Effector memory CD8-positive, alpha-beta T cell (primary cell): Measurements from ENCODE around the gene CNTROB.
"Not testable (repeated sequence)": the region's sequence is repeated elsewhere in the genome, so short reads cannot be mapped to it uniquely, and the experiment has no call there.

Experiments
- ATAC-seq: fragments of 150-1000 bp; cut with Tn5 transposase; replicated peaks from 2 replicates; pipeline ENCODE4 v1.10.0; 2021; ENCODE audit warnings: mild to moderate bottlenecking, moderate library complexity
- DNase-seq, 3 experiments: peaks; one replicate each; pipeline ENCODE4 v3.0.0; 2021
- H3K27ac Mint-ChIP-seq, 2 donors: one replicate each; pipeline ENCODE4 v1.8.0; 2022; ENCODE audit warnings: mild to moderate bottlenecking in 2 of 2, mixed read lengths in 2 of 2, moderate library complexity in 2 of 2
- H3K27me3 Mint-ChIP-seq, 2 donors: one replicate each; pipeline ENCODE4 v1.8.0; 2022; ENCODE audit warnings: mixed read lengths in 2 of 2
- H3K36me3 Mint-ChIP-seq: one replicate; pipeline ENCODE4 v1.8.0; 2022; ENCODE audit warnings: mild to moderate bottlenecking, moderate library complexity, mixed read lengths; ENCODE audit not compliant: insufficient read depth
- H3K4me1 Mint-ChIP-seq, 2 donors: one replicate each; pipeline ENCODE4 v1.8.0; 2022; ENCODE audit warnings: low read depth in 2 of 2, mixed read lengths in 2 of 2
- H3K4me3 Mint-ChIP-seq, 2 donors: one replicate each; pipeline ENCODE4 v1.8.0; 2022; ENCODE audit warnings: mild to moderate bottlenecking in 2 of 2, mixed read lengths in 2 of 2, moderate library complexity in 2 of 2
- H3K9me3 Mint-ChIP-seq, 2 donors: one replicate each; pipeline ENCODE4 v1.8.0; 2022; ENCODE audit warnings: mixed read lengths in 2 of 2

CNTROB gene

DNA sequence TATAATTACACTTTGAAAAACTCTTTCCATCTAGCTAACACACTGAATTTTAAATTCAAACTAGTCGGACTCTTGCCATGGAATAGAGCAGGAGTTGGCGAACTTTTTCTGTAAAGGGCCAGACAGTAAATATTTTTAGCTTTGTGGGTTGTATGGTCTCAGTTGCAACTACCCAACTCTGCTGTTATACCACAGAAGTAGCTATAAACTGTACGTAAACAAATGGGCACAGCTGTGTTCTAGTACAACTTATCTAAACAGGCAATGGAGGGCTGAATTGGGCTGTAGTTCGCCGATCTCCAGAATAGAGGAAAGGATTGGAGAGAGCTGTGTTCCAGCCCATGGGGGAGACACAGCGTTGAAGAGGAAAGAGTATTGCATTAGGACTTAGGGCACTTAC, 8.7 kb downstream of the CNTROB start:
- ATAC-seq = no peak
- Mint-ChIP-seq H3K4me1 (no peaks in the 10 kb centered on the region), H3K36me3 (peaks cover 44% of the 10 kb centered on the region), H3K27me3 (no peaks in the 10 kb centered on the region), H3K27ac (no peak overlapping the region), H3K4me3 (no peak overlapping the region), H3K9me3 (no peaks in the 10 kb centered on the region)
- no peak for DNase-seq

DNA sequence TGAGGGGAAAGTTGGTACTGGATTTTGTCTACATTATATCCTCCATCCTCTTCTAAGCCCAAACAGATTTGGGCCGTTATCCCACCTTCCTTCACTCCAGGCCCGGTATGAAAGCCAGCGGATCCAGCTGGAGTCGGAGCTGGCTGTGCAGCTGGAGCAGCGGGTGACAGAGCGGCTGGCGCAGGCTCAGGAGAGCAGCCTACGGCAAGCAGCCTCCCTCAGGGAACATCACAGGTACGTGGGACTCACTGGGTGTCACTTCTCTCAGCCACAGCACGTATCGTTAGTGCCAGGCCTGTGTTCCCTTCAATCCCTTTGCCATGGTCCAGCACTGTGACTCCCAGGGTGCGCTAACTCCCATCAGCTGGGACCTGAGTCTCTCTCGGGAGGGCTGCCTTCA, 11.3 kb downstream of the CNTROB start:
- peaks cover 38% of the 10 kb centered on the region for H3K36me3 Mint-ChIP-seq
- no peaks in the 10 kb centered on the region for H3K27me3 Mint-ChIP-seq
- no peaks in the 10 kb centered on the region for H3K4me1 Mint-ChIP-seq
- H3K4me3 Mint-ChIP-seq = no peak overlapping the region
- DNase-seq (no peak), ATAC-seq (no peak)
- no peaks in the 10 kb centered on the region for H3K9me3 Mint-ChIP-seq
- no peak overlapping the region for H3K27ac Mint-ChIP-seq

DNA sequence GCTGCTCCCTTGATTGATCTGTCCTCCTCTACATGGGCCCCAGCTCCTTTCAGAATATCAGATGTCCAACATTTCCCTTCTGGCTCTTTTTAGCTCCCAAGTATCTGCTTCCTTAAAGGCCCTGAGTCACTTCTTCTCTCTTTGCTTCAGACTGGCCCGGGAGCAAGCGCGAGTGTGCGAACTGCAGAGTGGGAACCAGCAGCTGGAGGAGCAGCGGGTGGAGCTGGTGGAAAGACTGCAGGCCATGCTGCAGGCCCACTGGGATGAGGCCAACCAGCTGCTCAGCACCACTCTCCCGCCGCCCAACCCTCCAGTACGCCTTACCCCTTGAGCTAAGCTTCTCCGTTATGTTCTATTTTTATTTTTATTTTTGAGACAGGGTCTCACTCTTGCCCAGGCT, 12.3 kb downstream of the CNTROB start:
- H3K4me1 Mint-ChIP-seq = no peaks in the 10 kb centered on the region
- no peaks in the 10 kb centered on the region for H3K9me3 Mint-ChIP-seq
- peaks cover 47% of the 10 kb centered on the region for H3K36me3 Mint-ChIP-seq
- no peaks in the 10 kb centered on the region for H3K27me3 Mint-ChIP-seq
- ATAC-seq = no peak
- no peak overlapping the region for H3K4me3 Mint-ChIP-seq
- no peak for DNase-seq
- no peak overlapping the region for H3K27ac Mint-ChIP-seq

DNA sequence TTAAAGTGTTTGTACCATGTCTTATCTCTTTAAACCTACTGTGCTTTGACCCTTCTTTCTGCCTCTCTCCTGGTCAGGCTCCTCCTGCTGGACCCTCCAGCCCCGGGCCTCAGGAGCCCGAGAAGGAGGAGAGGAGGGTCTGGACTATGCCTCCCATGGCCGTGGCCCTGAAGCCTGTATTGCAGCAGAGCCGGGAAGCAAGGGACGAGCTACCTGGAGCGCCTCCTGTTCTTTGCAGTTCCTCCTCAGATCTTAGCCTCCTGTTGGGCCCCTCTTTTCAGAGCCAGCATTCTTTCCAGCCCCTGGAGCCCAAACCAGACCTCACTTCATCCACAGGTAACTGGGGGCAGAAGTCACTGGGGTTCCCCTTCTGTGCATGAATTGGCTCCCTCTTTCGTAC, 13.6 kb downstream of the CNTROB start:
- no peak for DNase-seq
- ATAC-seq = no peak
- Mint-ChIP-seq H3K27ac (no peak overlapping the region), H3K9me3 (no peaks in the 10 kb centered on the region), H3K36me3 (peaks cover 48% of the 10 kb centered on the region), H3K4me3 (no peak overlapping the region), H3K4me1 (no peaks in the 10 kb centered on the region), H3K27me3 (no peaks in the 10 kb centered on the region)

DNA sequence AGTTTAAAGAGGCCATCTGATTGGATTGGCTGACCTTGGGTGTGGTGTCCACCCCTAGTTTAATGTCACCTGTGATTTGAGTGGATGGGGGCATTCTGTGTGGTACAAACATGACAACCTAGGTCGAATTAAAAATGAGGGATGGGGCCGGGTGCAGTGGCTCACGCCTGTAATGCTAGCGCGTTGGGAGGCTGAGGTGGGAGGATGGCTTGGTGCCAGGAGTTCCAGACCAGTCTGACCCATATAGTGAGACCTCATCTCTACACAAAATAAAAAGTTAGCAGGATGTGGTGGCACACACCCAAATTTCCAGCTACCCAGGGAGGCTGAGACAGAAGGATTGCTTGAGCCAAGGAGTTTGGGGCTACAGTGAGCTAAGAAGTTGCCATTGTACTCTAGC, 14.4 kb downstream of the CNTROB start:
- no peaks in the 10 kb centered on the region for H3K27me3 Mint-ChIP-seq
- no peak overlapping the region for H3K4me3 Mint-ChIP-seq
- DNase-seq (no peak), ATAC-seq (no peak)
- no peaks in the 10 kb centered on the region for H3K9me3 Mint-ChIP-seq
- no peak overlapping the region for H3K27ac Mint-ChIP-seq
- H3K4me1 Mint-ChIP-seq = peaks cover 2 to 3% of the 10 kb centered on the region in 2 donors
- H3K36me3 Mint-ChIP-seq = peaks cover 40% of the 10 kb centered on the region

DNA sequence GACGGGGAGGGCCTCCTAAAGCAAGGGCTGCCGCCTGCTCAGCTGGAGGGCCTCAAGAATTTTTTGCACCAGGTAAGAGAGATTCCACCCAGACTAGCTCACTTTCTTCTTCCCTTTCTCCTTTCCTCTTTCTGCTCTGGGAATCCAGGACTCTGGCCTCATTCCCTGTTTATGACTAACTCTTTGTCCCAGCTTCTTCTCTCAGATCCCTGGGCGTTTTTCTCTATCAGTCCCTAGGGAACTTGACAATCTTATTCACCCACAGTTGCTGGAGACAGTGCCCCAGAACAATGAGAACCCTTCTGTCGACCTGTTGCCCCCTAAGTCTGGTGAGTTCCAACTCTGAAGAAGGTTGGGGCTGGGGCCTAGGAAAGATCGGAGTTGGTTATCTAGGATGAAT, 15.6 kb downstream of the CNTROB start:
- DNase-seq (no peak), ATAC-seq (no peak)
- peaks cover 4 to 5% of the 10 kb centered on the region in 2 donors for H3K4me1 Mint-ChIP-seq
- H3K4me3 Mint-ChIP-seq = no peak overlapping the region
- H3K36me3 Mint-ChIP-seq = peaks cover 31% of the 10 kb centered on the region
- H3K27me3 Mint-ChIP-seq = no peaks in the 10 kb centered on the region
- H3K27ac Mint-ChIP-seq = peak overlapping the region; percentile 44 to 55
- no peaks in the 10 kb centered on the region for H3K9me3 Mint-ChIP-seq

DNA sequence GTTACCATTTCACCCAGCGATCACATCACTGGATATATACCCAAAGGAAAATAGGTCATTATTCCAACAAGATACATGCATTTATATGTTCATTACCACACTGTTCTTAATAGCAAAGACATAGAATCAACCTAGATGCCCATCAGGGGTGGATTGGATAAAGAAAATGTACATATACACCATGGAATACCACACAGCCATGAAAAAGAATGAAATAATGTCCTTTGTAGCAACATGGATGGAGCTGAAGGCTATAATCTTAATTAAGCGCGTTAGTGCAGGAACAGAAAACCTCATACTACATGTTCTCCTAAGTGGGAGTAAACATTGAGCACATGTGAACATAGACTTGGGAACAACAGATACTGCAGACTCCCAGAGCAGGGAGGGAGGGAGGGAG, 18.6 kb downstream of the CNTROB start:
- H3K36me3 Mint-ChIP-seq = peaks cover 28% of the 10 kb centered on the region
- H3K9me3 Mint-ChIP-seq = no peaks in the 10 kb centered on the region
- H3K4me1 Mint-ChIP-seq = peaks cover 4 to 5% of the 10 kb centered on the region in 2 donors
- ATAC-seq = no peak
- no peak for DNase-seq
- no peaks in the 10 kb centered on the region for H3K27me3 Mint-ChIP-seq
- H3K4me3 Mint-ChIP-seq = no peak overlapping the region
- H3K27ac Mint-ChIP-seq = no peak overlapping the region

DNA sequence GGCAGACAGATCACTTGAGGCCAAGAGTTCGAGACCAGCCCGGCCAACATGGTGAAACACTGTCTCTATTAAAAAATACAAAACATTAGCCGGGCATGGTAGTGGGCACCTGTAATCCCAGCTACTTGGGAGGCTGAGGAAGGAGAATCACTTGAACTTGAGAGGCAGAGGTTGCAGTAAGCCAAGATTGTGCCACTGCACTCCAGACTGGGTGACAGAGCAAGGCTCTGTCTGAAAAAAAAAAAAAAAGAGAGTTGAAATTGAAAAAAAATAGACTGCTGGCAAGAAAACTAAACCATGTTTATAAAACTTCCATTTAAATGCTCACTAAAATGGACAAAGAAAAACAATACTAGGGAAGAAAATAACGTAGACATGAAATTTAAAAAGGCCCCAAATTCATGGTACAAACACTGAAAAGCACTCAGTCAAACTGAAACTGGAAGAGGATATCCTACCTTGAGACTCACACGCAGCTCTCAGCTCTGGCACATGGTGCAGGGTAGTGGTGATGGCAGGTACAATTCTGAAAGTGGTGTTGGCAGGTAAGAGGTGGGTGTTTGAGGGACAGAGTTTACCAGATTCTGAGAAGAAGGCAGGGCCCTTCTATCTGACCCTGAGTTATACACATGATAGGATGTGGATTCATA, 19.3 kb downstream of the CNTROB start:
- Mint-ChIP-seq H3K4me3 (no peak overlapping the region), H3K9me3 (no peaks in the 10 kb centered on the region), H3K36me3 (peaks cover 23% of the 10 kb centered on the region), H3K27me3 (no peaks in the 10 kb centered on the region), H3K27ac (peak overlapping the region; percentile 10 to 47), H3K4me1 (peaks cover 4 to 5% of the 10 kb centered on the region in 2 donors)
- peak; percentile 54 for ATAC-seq
- DNase-seq = no peak

DNA sequence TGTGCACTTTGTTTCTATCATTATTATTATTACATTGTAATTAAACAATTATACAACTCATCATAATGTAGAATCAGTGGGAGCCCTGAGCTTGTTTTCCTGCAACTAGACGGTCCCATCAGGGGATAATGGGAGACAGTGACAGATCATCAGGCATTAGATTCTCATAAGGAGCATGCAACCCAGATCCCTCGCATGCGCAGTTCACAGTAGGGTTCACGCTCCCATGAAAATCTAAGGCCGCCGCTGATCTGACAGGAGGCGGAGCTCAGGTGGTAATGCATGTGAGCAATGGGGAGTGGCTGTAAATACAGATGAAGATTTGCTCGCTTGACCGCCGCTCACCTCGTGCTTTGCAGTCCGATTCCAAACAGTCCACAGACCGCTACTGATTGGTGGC, 21.3 kb downstream of the CNTROB start:
- H3K27ac Mint-ChIP-seq, H3K9me3 Mint-ChIP-seq, H3K4me1 Mint-ChIP-seq, DNase-seq, H3K4me3 Mint-ChIP-seq, H3K27me3 Mint-ChIP-seq, ATAC-seq: not testable (repeated sequence)
- H3K36me3 Mint-ChIP-seq = peaks cover 12% of the 10 kb centered on the region

DNA sequence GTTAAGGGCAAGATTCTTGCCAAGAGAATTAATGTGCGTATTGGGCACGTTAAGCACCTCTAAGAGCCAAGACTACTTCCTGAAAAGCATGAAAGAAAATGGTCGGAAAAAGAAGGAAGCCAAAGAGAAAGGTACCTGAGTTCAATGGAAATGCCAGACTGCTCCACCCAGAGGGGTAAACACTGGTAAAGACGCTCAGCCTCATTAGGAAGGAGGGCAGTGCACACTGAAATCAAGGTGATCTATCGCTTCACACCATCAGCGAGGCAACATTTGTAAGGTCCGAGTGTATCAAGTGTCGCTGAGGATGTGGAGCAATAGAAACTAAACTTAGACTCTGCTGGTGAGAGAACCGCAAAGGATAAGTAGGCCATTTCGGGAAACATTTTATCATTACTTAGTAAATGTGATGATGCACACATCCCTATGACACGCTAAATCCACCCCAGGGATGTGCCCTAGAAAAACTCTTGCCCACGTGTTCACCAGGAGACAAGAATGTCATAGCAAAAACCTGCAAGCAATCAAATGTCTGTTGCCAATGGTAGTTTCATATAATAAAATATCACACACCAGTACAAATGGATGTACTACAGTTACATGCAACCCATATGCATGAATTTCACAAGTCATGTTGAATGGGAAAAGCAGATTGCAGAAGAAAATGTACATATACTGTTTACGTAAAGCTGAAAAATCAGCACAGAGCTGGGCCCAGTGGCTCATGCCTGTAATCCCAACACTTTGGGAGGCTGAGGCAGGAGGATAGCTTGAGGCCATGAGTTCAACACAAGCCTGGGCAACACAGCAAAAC, 23.6 kb downstream of the CNTROB start:
- Mint-ChIP-seq H3K36me3 (no peaks in the 10 kb centered on the region), H3K4me3 (no peak overlapping the region), H3K4me1 (peaks cover 4 to 5% of the 10 kb centered on the region in 2 donors), H3K27ac (no peak overlapping the region), H3K9me3 (no peaks in the 10 kb centered on the region), H3K27me3 (peaks cover 4 to 8% of the 10 kb centered on the region in 2 donors)
- ATAC-seq (peak; percentile 16), DNase-seq (no peak)

DNA sequence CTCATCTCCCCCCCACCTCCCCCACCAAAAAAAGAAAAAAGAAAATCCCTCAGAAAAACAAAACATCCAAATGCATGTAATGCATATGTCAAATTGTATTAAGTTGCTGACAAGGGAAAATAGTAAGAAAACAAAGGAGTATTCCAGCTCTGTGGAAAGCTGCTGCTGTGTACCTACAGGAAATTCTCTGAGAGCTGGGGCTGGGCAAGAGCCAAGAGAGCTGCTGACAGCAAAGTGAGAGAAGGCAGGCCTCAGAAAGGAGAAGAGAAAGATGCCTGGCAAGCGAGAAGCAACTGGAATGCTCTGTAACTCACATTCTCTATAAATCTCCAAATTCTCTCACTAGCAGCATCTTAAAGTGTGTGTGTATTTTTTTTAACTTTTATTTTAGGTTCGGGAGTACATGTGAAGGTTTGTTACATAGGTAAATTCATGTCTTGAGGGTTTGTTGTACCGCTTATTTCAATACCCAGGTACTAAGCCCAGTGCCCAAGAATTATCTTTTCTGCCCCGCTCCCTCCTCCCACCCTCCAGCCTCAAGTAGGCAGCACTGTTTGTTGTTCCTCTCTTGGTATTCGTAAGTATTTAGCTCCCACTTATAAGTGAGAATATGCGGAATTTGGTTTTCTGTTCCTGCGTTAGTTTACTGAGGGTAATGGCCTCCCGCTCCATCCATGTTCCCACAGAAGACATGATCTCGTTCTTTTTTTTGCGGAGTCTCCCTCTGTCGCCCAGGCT, 24.4 kb downstream of the CNTROB start:
- H3K27me3 Mint-ChIP-seq = peaks cover 7 to 16% of the 10 kb centered on the region in 2 donors
- DNase-seq = no peak
- peaks cover 2% of the 10 kb centered on the region in 2 donors for H3K4me1 Mint-ChIP-seq
- no peaks in the 10 kb centered on the region for H3K36me3 Mint-ChIP-seq
- ATAC-seq = no peak
- no peak overlapping the region for H3K4me3 Mint-ChIP-seq
- no peaks in the 10 kb centered on the region for H3K9me3 Mint-ChIP-seq
- H3K27ac Mint-ChIP-seq = no peak overlapping the region

DNA sequence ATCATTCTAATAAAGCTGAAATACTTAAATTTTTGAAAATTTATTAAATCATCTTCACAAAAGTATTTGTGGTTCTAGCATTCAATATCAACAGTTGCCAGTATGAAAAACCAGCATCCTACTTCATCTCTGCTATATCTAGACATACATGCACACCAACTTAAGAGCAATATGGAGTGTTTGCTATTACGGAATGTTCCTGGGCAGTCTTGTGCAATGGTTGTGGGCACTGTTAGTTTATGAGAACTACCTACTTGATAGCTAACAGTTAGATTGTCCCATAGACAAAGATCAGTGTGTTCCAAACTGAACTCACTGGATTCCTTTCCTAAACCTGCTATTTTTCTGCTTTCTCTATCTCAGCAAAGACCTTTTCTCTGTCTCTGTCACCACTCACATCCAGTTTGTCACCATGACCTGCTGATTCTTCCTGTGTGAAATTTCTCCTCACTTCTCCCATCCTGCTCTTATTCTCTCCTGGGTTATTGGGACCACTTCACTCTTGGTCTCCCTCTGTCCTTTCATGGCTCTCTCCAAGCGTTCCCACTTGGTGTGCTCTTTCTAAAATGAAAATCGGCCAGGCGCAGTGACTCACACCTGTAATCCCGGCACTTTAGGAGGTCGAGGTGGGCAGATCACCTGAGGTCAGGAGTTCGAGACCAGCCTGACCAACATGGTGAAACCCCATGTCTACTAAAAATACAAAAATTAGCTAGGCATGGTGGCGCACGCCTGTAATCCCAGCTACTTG, 27.7 kb downstream of the CNTROB start:
- no peak overlapping the region for H3K27ac Mint-ChIP-seq
- H3K4me3 Mint-ChIP-seq = no peak overlapping the region
- DNase-seq (no peak), ATAC-seq (no peak)
- peaks cover 7 to 24% of the 10 kb centered on the region in 2 donors for H3K27me3 Mint-ChIP-seq
- no peaks in the 10 kb centered on the region for H3K4me1 Mint-ChIP-seq
- H3K9me3 Mint-ChIP-seq = no peaks in the 10 kb centered on the region
- H3K36me3 Mint-ChIP-seq = no peaks in the 10 kb centered on the region

DNA sequence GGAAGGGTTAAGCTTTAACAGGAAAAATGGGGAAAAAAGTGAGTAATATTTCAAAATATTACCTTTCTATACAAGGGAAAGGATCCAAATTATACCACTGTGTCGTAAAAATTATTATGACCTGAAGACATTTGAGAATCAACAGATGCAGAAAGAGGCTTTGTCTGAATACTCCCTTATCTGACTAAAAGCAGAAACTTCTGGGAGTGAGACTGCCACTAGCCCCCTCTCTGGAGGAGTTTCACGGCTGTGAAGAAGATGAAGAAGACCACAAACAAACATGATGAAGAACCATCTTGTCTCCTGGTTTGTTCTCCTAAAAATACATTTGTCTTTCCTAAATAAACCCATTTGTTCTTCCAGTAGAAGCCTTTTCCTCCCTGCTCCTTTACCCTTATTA, 29.4 kb downstream of the CNTROB start:
- DNase-seq (no peak), ATAC-seq (no peak)
- Mint-ChIP-seq H3K9me3 (no peaks in the 10 kb centered on the region), H3K4me3 (no peak overlapping the region), H3K27ac (no peak overlapping the region), H3K27me3 (peaks cover 7 to 24% of the 10 kb centered on the region in 2 donors), H3K4me1 (no peaks in the 10 kb centered on the region), H3K36me3 (no peaks in the 10 kb centered on the region)
